SJCRH30 (cell line): ENCODE data around the gene WDR70. TPM values are rescaled to one million over a fixed set of nuclear protein-coding genes. Genes with fewer than 3 reads are reported as not detected.
A peak's percentile ranks its signal among the peaks of the same experiment; 100 is the strongest.

Experiments
- DNase-seq, 2 experiments: peaks; one replicate each; pipeline ENCODE4 v3.0.0-alpha.2; 2015 to 2020
- H3K27ac ChIP-seq: fragments of 250-450 bp; sonication (Bioruptor Pico); 2 replicates; pipeline ENCODE4 v1.5.1; 2020; ENCODE audit warnings: mild to moderate bottlenecking, moderate library complexity
- H3K27me3 ChIP-seq: fragments of 250-450 bp; sonication (Bioruptor Pico); 2 replicates; pipeline ENCODE4 v1.5.1; 2020; ENCODE audit warnings: mild to moderate bottlenecking, moderate library complexity
- H3K36me3 ChIP-seq: fragments of 250-450 bp; sonication (Bioruptor Pico); 2 replicates; pipeline ENCODE4 v1.5.1; 2020; ENCODE audit warnings: mild to moderate bottlenecking, moderate library complexity
- H3K4me1 ChIP-seq: fragments of 250-450 bp; sonication (Bioruptor Pico); 2 replicates; pipeline ENCODE4 v1.5.1; 2020; ENCODE audit warnings: mild to moderate bottlenecking, moderate library complexity
- H3K4me3 ChIP-seq: fragments of 250-450 bp; sonication (Bioruptor Pico); 2 replicates; pipeline ENCODE4 v1.5.1; 2020; ENCODE audit warnings: mild to moderate bottlenecking, moderate library complexity
- H3K9me3 ChIP-seq: fragments of 250-450 bp; sonication (Bioruptor Pico); replicated peaks from 2 replicates; pipeline ENCODE4 v1.5.1; 2020; ENCODE audit warnings: mild to moderate bottlenecking, moderate library complexity
- total RNA-seq: library from RNA; depleted of rRNA; stranded (reverse); fragments of >200 nt; shearing (Covaris generic); gene quantifications from 2 replicates; pipeline ENCODE4 v1.2.3, GENCODE V29; 2014

WDR70 gene
- total RNA-seq, 1 experiment from 2014 or later, result 47.8 TPM

DNA sequence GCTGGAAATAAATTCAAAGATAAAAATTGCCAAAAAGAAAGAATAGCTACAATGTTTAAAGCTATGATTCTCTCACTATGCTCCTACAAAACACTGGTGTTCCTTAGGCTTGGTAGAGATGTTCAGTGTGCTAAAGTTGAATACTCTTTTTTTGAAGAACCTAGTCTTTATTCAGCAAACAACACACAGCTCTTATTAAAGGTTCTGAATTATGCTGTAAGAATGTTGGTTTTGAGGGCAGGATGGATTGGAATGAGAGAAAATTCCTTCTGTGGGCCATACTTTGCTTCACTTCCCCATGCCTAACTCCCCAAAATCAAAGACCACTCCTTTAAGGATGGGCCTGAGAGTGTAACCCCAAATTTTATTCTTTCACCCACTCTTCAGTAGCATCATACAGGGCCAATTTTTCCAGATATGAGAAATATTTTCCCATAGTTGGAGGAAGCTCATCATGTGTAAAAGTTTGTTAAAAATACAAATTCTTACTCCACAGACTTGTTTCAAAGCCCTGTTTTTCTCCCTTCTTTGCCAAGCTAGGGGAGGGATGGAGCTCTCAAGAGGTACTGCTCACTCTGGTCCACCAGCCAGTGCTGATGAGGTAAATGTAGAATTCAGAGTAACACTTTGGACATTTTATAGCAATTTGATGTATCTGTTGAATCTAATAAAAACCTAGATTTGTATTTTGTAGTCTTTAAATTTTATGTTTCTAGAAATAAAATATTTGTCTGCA lies 361.4 kb downstream of the WDR70 start:
- Histone ChIP-seq H3K9me3 (peaks cover 9% of the 10 kb centered on the region), H3K4me1 (peaks cover 48% of the 10 kb centered on the region), H3K36me3 (peaks cover 3% of the 10 kb centered on the region; the same call in 1 of the 2 replicates), H3K4me3 (no peak overlapping the region), H3K27ac (peak overlapping the region; percentile 7; the same call in 1 of the 2 replicates), H3K27me3 (no peaks in the 10 kb centered on the region)
- no peak for DNase-seq

DNA sequence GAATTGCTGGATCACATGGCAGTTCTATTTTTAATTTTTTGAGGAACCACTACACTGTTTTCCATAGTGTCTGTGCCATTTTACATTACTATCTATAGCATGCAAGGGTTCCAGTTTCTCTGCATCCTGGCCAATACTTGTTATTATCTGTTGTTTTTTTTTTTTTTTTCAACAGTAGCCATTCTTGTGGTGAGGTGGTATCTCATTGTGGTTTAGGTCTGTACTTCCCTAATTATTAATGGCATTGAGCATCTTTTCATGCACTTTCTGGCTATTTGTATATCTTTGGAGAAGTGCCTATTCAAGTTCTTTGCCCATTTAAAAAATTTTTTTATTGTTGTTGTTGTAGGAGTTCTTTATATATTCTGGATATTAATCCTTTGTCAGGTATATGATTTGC lies 363.0 kb downstream of the WDR70 start:
- H3K27ac ChIP-seq, result no peak overlapping the region
- no peaks in the 10 kb centered on the region for H3K27me3 ChIP-seq
- peaks cover 31% of the 10 kb centered on the region for H3K4me1 ChIP-seq
- peaks cover 3% of the 10 kb centered on the region for H3K36me3 ChIP-seq
- H3K9me3 ChIP-seq, result peaks cover 13% of the 10 kb centered on the region
- no peak for DNase-seq
- no peak overlapping the region for H3K4me3 ChIP-seq

DNA sequence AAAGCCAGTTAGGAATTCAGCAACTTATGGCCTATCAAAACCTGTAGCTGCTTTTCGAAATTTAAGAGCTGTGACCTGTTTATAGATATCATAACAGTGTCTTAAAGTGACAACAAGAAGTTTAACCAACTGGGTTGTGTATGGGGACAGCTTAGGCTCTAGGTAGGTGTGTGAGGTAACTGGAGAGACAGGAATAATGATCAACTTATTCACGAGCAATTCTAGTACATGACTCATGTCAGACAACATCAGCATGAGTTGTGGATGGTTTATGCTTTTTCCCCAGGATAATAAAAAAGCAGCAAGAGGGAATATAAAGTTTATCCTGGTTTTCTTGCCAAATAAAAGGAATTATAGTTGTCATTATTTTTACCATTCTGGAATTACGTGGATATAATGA lies 372.1 kb downstream of the WDR70 start:
- H3K27ac ChIP-seq, result no peak overlapping the region
- no peak for DNase-seq
- H3K36me3 ChIP-seq, result no peaks in the 10 kb centered on the region; the same call in 1 of the 2 replicates
- H3K4me1 ChIP-seq, result no peaks in the 10 kb centered on the region
- no peaks in the 10 kb centered on the region for H3K27me3 ChIP-seq
- H3K4me3 ChIP-seq, result no peak overlapping the region
- H3K9me3 ChIP-seq, result 0 out of 2 replicates have a peak, but pooled peaks cover 5% of the 10 kb centered on the region

DNA sequence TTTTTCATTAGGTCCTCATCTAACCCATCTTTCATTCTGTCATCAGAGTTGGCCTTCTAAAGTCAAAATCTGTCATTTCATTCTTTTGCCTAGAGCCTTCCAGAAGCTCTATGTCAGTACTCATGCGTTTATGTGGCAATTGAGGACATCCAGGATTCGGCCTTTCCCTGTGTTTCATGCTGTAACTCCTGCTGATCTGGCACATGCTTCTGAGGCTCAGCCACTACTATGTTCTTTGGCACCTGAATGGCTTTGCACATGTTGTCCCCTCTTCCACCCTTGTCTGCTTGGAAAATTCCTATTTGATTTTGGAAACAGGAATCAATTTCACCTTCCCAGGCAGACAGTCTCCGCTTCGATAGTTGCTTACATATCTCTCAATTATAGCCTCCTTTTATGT lies 375.9 kb downstream of the WDR70 start:
- Histone ChIP-seq H3K36me3 (no peaks in the 10 kb centered on the region), H3K4me3 (no peak overlapping the region), H3K27me3 (no peaks in the 10 kb centered on the region), H3K4me1 (no peaks in the 10 kb centered on the region), H3K27ac (no peak overlapping the region), H3K9me3 (no peaks in the 10 kb centered on the region)
- no peak for DNase-seq

DNA sequence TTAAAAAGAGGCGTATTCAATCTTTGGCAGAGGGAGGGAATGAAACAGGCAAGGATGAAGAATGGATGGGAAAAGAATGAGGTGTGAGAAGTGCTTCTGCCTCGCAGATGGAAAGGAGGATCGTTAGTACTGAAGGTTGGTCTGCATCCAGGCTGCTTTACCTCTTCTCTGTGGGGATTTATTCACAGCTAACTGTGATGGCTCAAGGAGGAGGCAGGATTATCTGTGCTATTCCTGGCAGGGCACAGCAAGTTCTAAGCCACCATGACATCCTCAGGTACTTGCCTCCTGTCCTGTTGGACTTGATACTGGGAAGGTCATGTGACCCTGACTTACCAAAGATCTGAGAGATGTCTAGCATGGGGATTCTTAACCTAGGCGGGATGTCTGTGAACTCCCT lies 376.5 kb downstream of the WDR70 start:
- no peak overlapping the region for H3K27ac ChIP-seq
- no peaks in the 10 kb centered on the region for H3K9me3 ChIP-seq
- no peaks in the 10 kb centered on the region for H3K36me3 ChIP-seq
- no peaks in the 10 kb centered on the region for H3K27me3 ChIP-seq
- H3K4me1 ChIP-seq, result no peaks in the 10 kb centered on the region
- DNase-seq, result no peak
- H3K4me3 ChIP-seq, result no peak overlapping the region

DNA sequence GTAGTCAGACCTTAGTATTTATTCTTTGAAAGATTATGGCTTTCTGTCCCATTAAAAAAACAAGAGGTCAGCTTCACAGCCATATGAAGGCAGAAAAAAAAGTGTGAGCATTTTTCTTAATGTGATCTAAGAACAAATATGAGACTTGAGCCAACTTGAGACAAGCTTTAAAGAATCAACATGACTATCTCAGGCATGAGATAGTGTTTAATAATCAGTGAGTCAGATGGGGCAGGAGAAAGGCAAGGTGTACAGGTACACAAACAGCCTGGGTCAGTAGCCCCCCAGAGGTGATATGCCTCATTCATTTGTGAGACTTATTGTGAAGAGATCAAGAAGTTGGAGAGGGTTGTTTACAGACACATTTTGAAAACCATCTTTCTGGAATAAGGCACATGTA lies 377.1 kb downstream of the WDR70 start:
- Histone ChIP-seq H3K27ac (no peak overlapping the region), H3K9me3 (no peaks in the 10 kb centered on the region), H3K36me3 (no peaks in the 10 kb centered on the region), H3K27me3 (no peaks in the 10 kb centered on the region), H3K4me3 (no peak overlapping the region), H3K4me1 (no peaks in the 10 kb centered on the region)
- no peak for DNase-seq

DNA sequence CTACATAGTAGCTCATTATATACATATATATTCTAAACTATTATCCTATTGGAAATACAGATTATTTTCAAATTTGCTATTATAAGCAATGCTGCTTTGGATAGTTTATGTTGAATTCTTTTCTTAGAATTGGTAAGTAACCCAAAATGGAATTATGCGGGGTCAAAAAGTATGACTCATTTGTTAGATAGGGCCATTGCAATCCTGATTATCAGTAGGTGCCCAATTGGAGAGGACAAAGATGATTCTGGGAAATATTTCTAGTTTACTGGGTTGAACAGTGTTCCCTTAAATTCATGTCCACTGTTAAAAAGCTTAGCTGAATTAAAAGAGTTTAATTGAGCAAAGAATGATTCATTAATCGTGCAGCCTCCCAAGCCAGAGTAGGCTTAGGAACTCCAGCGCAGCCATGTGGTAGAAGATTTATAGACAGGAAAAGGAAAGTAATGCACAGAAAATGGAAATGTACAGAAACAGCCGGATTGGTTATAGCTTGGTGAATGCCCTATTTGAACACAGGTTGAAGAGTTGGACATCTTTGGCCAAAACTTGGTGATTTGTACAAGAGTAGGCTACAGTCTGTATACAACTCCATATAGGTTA lies 379.0 kb downstream of the WDR70 start:
- H3K9me3 ChIP-seq, result no peaks in the 10 kb centered on the region
- no peaks in the 10 kb centered on the region for H3K27me3 ChIP-seq
- no peaks in the 10 kb centered on the region for H3K36me3 ChIP-seq
- no peaks in the 10 kb centered on the region for H3K4me1 ChIP-seq
- H3K4me3 ChIP-seq, result no peak overlapping the region
- no peak for DNase-seq
- no peak overlapping the region for H3K27ac ChIP-seq

DNA sequence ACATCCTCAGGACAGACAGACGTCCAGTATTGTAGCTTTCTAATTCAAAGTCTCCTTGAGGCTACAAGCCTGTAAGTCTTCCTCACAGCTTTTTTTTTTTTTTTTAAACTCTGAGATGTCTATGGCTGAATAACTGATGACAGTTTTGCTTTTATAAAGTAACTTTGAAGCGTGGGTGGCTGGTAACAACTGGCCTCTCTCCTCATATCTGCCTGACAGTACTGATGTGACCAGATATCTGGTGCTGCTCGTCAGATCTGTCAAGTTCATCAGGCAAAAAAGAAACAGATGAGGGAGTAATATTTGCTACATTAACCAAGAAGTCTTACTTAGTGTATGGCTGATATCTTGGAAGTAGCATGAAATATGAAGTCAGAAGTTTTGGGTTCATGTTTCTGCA lies 388.1 kb downstream of the WDR70 start:
- Histone ChIP-seq H3K4me3 (no peak overlapping the region), H3K4me1 (peaks cover 17% of the 10 kb centered on the region), H3K27me3 (no peaks in the 10 kb centered on the region), H3K36me3 (no peaks in the 10 kb centered on the region), H3K27ac (no peak overlapping the region), H3K9me3 (no peaks in the 10 kb centered on the region)
- no peak for DNase-seq

DNA sequence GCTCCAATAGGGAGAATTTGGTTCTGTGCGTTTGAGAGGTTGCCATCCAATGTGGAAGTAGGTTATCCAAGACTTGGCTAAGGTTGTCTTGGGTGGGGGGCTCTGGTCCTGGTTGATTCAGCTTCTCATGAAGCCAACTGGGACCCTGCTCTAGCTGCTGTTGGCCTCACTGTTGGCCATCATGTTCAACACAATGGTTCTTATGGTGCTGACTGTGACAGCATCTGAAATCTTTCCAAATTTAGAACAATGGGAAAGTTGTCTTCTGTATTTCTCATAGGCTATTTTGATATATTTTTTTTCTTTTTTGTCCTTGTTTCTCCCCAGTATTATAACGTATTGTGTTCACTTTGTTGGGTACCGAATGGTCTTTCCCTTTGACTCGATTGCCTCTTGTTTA lies 388.8 kb downstream of the WDR70 start:
- Histone ChIP-seq H3K4me3 (no peak overlapping the region), H3K36me3 (no peaks in the 10 kb centered on the region), H3K9me3 (no peaks in the 10 kb centered on the region), H3K4me1 (peaks cover 24% of the 10 kb centered on the region), H3K27ac (no peak overlapping the region), H3K27me3 (no peaks in the 10 kb centered on the region)
- no peak for DNase-seq

DNA sequence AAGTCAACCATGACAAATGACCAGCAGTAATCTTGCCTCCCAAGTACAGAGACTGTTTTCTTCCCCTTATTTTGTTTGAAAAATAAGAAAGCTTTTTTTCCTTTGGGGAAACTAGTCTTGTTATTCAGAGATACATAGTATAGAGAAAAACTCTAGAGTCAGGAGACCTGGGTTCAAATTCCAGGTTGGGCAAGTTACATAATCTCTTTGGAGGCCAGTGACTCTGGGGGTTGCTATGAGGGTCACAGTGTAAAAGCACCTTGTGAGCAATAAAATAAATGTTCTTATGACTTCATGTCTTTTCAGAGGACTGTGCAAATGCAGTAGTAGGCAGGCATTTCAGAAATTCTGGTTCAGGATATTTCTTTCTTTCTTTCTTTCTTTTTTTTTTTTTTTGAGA lies 389.3 kb downstream of the WDR70 start:
- Histone ChIP-seq H3K27me3 (no peaks in the 10 kb centered on the region), H3K9me3 (peaks cover 3% of the 10 kb centered on the region; the same call in 1 of the 2 replicates), H3K36me3 (no peaks in the 10 kb centered on the region), H3K27ac (no peak overlapping the region), H3K4me1 (peaks cover 29% of the 10 kb centered on the region), H3K4me3 (no peak overlapping the region)
- no peak for DNase-seq

DNA sequence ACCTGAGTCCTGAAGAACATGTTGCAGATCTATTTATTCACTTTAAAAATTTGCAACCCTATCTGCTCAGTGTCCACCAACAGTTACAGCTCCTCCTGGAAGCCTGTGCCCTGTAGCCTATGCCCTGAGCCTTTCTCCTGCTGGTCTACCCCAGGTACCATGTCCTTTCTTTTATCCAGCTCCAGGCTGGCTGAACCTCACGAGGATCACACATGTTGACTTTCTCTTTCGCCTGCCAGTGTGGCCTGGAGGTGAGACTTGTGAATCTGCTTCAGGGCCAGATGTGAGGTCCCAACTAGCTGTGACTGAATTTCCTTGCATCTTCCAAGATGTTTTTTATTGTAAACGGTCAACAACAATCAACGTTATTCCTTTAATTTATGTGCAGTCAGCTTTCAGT lies 390.0 kb downstream of the WDR70 start:
- Histone ChIP-seq H3K4me3 (no peak overlapping the region), H3K27me3 (no peaks in the 10 kb centered on the region), H3K27ac (no peak overlapping the region), H3K4me1 (peaks cover 29% of the 10 kb centered on the region), H3K36me3 (no peaks in the 10 kb centered on the region), H3K9me3 (peaks cover 8% of the 10 kb centered on the region; the same call in 1 of the 2 replicates)
- DNase-seq, result no peak

DNA sequence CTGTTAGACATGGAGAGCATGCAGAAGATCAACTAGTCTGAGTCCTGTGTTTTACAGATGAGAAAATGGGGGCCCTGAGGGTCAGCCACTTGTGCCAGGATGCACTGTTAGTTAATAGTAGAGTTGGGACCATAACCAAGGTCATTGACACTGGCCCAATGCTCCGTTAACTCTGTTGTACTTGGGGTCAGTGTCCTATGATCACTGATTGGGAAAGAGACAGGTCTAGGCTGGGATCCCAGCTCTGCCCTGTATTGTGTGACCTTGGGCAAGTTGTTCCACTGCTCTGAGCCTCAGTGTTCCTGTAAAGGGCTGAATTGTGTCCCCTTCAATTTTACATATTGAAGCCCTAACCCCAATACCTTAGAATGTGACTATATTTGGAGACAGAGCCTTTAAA lies 390.7 kb downstream of the WDR70 start:
- Histone ChIP-seq H3K4me3 (no peak overlapping the region), H3K9me3 (peaks cover 14% of the 10 kb centered on the region), H3K27me3 (no peaks in the 10 kb centered on the region), H3K4me1 (peaks cover 29% of the 10 kb centered on the region), H3K36me3 (no peaks in the 10 kb centered on the region), H3K27ac (no peak overlapping the region)
- no peak for DNase-seq

DNA sequence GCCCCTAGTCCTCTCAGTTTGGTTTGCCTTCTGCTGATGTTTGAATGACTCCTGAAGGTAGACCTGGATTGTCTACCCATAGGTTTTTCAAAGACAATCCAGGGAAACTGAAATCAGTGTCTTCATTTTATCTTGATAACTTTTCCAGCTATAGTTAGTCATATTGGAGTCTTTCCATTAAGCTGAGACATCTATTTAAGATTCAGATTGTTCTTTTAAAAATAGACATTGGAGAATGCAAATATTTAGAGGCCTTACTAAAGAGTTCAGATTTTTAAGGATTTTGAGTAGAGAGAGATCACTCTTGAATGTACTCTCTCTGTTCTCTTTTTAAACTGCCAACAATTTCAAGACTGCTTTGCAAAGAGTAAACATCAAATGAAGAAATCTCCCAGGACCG lies 391.7 kb downstream of the WDR70 start:
- H3K4me1 ChIP-seq, result peaks cover 29% of the 10 kb centered on the region
- no peak for DNase-seq
- peak overlapping the region; percentile 92 for H3K27ac ChIP-seq
- no peaks in the 10 kb centered on the region for H3K36me3 ChIP-seq
- H3K4me3 ChIP-seq, result no peak overlapping the region
- no peaks in the 10 kb centered on the region for H3K27me3 ChIP-seq
- H3K9me3 ChIP-seq, result peaks cover 17% of the 10 kb centered on the region

DNA sequence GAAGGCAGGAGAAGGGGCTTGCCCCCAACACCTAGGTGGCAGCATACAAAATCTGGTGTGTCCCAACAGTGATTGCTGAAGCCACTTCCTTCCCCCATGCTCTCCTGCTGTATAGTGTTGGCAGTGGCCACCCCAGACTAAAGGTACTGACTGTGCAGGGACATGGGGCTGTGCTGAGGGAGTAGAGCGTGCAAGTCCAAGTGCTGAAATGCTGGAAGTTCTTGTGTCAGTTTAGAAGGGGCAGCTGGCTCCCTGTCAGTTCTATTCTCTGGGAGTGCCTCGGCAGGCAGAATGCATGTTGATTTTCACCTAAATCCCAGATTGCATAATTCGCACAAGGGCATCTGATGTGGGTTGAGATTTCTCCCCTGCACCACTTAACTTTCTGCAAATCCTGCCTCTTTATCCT lies 392.1 kb downstream of the WDR70 start:
- no peak overlapping the region for H3K4me3 ChIP-seq
- no peak for DNase-seq
- H3K9me3 ChIP-seq, result peaks cover 17% of the 10 kb centered on the region
- peak overlapping the region; percentile 92 for H3K27ac ChIP-seq
- peaks cover 29% of the 10 kb centered on the region for H3K4me1 ChIP-seq
- no peaks in the 10 kb centered on the region for H3K27me3 ChIP-seq
- H3K36me3 ChIP-seq, result no peaks in the 10 kb centered on the region

DNA sequence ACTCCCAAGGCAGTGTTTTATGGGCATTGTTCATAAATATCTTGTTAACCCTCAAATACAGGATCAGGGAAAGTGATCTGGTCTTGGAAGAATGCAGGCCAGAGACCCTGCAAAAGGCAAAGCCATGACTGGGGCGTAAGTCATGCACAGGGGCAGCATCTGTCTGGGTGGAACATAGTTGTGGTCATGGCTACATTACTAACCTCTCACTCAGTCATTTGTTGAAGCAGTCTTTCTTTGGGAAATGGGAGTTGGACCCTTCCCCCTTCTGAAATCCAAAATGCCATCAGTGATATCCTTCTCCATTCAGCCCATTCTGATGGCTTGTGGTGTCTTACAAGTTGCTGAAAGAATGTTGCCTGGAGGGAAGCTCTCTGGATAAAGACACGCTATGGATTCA lies 392.6 kb downstream of the WDR70 start:
- peak; percentile 88 to 90 for DNase-seq
- H3K27ac ChIP-seq, result peak overlapping the region; percentile 92
- no peaks in the 10 kb centered on the region for H3K36me3 ChIP-seq
- H3K4me3 ChIP-seq, result no peak overlapping the region
- no peaks in the 10 kb centered on the region for H3K27me3 ChIP-seq
- peaks cover 17% of the 10 kb centered on the region for H3K9me3 ChIP-seq
- peaks cover 29% of the 10 kb centered on the region for H3K4me1 ChIP-seq

DNA sequence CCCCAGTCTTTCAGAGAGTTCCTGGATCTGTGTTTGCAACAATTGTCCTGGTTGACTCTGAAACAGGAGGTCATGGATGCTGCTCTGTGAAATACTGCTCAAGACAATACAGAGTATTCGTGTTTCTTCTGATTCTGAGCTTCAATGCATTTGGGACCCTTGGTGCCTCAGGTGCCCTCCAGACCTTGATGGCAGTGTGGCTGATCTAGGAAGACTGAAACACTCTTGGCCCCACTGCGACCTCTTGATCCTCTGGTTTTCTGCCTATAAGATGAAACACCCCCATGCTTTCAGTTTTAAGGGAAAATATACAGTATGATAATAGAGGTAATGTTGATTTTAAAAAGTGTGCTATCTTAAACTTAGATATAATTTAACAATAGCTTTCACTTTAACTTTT lies 393.1 kb downstream of the WDR70 start:
- H3K4me1 ChIP-seq, result peaks cover 29% of the 10 kb centered on the region
- DNase-seq, result no peak
- no peaks in the 10 kb centered on the region for H3K27me3 ChIP-seq
- H3K9me3 ChIP-seq, result peaks cover 17% of the 10 kb centered on the region
- H3K27ac ChIP-seq, result peak overlapping the region; percentile 92
- H3K4me3 ChIP-seq, result no peak overlapping the region
- H3K36me3 ChIP-seq, result no peaks in the 10 kb centered on the region
